Transverse colon (tissue), 4 donors: ENCODE measurements around the gene PPM1F.

ENCODE experiments used
- POLR2AphosphoS5 ChIP-seq, 3 donors: sonication (generic); formaldehyde crosslinking; IDR thresholded peaks; one replicate each; pipeline ENCODE4 v1.6.1; 2016; ENCODE audit warnings: antibody characterized with exemption in 3 of 3
- TF ChIP-seq, protein P1 (sequence below), 5 experiments: fragments of 200-600 bp in 3 of 5; fragments of 450-650 bp in 2 of 5; sonication (generic) in 3 of 5; IDR thresholded peaks; 1 replicate in 2 of 5; 2 replicates in 3 of 5; pipeline ENCODE4 v1.5.1; 2016 to 2017; ENCODE audit warnings: antibody characterized with exemption in 5 of 5, inconsistent platforms in 3 of 5, mild to moderate bottlenecking in 2 of 5, moderate library complexity in 1 of 5

DNA sequence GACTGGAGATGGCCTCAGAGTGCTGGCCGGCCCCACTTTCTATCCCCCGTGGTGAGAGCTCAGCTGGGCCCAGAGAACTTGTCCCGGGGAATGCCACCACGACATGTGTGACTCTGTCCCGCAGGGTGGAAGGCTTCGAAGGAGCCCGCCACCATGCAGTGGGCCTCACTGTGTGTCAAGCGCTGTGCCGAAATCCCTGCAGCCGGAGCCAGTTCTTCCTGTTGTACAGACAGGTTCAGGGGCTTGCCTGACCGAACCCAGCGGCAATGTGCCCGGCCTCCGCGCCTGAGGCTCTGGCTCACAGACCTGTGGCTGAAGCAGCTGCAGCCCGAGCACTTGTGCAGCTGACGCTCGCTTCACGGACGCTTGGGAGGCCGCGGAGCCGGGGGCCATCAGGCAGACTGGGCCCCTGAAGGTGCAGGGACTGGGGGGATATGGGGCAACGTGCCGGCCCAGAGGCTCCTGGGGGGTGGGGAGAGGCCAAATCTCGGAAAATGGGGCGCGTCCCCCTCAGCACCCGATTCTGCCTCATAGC, 650 bp downstream of the PPM1F start:
- TF ChIP-seq, protein P1, sequence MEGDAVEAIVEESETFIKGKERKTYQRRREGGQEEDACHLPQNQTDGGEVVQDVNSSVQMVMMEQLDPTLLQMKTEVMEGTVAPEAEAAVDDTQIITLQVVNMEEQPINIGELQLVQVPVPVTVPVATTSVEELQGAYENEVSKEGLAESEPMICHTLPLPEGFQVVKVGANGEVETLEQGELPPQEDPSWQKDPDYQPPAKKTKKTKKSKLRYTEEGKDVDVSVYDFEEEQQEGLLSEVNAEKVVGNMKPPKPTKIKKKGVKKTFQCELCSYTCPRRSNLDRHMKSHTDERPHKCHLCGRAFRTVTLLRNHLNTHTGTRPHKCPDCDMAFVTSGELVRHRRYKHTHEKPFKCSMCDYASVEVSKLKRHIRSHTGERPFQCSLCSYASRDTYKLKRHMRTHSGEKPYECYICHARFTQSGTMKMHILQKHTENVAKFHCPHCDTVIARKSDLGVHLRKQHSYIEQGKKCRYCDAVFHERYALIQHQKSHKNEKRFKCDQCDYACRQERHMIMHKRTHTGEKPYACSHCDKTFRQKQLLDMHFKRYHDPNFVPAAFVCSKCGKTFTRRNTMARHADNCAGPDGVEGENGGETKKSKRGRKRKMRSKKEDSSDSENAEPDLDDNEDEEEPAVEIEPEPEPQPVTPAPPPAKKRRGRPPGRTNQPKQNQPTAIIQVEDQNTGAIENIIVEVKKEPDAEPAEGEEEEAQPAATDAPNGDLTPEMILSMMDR (IDR thresholded peaks at IDR 0.05) = no peak
- TF ChIP-seq POLR2AphosphoS5 (IDR thresholded peaks at IDR 0.05) = no peak
